VCaP (cell line): ENCODE data around the gene MYH14.
A peak's percentile ranks its signal among the peaks of the same experiment; 100 is the strongest.

Source experiments
- H3K27ac ChIP-seq: fragments of 450-650 bp; 2 replicates; pipeline ENCODE4 v1.5.1; 2017
- TF ChIP-seq, protein P1 (sequence below): fragments of 450-650 bp; conservative IDR thresholded peaks from 2 replicates; pipeline ENCODE4 v1.5.1; 2017; ENCODE audit warnings: mild to moderate bottlenecking, moderate library complexity

MYH14 gene

DNA sequence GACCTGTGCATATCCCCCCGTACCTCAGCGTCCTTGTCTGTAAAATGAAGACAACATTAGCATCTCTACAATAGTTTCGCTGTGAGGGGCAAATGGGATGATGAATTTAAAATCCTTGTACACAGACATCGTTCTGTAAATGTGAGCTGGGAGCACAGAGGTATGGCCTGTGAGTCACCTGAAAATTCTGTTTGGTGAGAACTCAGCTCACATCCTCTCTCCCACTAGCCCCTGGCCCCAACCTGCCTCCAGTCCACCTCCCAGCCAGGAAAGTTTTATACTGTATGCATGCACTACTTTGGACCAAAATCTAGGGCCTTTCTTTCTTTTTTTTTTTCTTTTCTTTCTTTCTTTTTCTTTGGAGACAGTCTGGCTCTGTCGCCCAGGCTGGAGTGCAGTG lies 31.7 kb upstream of the MYH14 start:
- TF ChIP-seq, protein P1, sequence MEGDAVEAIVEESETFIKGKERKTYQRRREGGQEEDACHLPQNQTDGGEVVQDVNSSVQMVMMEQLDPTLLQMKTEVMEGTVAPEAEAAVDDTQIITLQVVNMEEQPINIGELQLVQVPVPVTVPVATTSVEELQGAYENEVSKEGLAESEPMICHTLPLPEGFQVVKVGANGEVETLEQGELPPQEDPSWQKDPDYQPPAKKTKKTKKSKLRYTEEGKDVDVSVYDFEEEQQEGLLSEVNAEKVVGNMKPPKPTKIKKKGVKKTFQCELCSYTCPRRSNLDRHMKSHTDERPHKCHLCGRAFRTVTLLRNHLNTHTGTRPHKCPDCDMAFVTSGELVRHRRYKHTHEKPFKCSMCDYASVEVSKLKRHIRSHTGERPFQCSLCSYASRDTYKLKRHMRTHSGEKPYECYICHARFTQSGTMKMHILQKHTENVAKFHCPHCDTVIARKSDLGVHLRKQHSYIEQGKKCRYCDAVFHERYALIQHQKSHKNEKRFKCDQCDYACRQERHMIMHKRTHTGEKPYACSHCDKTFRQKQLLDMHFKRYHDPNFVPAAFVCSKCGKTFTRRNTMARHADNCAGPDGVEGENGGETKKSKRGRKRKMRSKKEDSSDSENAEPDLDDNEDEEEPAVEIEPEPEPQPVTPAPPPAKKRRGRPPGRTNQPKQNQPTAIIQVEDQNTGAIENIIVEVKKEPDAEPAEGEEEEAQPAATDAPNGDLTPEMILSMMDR: no peak
- H3K27ac ChIP-seq: no peak overlapping the region

DNA sequence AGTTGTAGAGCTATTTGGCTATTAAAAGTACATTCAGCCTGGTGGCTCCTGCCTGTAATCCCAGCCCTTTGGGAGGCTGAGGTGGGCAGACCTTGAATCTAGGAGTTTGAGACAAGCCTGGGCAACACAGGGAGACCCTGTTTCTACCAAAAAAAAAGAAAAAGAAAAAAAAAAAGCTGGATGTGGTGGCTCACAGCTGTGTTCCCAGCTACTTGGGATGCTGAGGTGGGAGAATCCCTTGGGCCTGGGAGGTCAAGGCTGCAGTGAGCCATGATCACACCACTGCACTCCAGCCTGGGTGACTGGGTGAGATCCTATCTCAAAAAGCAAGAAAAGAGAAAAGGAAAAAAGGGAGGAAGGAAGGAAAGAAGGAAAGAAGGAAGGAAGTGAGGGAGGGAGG lies 30.7 kb upstream of the MYH14 start:
- H3K27ac ChIP-seq: no peak overlapping the region
- TF ChIP-seq, protein P1: no peak

DNA sequence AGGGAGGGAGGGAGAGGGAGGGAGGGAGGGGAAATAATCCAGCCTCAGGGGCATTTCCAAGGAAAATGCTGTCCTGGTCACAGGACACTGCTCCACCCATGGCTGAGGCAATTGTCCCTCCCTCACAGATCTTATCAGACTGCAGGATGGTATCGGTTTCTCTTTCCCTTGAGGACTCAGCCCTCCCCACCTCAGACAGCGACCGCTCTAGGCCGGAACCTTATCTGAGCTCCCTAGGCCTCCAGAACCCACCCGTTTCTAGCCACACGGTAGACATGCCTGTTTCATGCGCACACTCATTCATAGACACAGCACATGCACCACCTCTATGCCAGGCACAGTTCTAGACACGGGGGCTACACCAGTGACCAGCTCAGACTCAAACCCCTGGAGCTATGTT lies 30.3 kb upstream of the MYH14 start:
- H3K27ac ChIP-seq: no peak overlapping the region
- TF ChIP-seq, protein P1: no peak

DNA sequence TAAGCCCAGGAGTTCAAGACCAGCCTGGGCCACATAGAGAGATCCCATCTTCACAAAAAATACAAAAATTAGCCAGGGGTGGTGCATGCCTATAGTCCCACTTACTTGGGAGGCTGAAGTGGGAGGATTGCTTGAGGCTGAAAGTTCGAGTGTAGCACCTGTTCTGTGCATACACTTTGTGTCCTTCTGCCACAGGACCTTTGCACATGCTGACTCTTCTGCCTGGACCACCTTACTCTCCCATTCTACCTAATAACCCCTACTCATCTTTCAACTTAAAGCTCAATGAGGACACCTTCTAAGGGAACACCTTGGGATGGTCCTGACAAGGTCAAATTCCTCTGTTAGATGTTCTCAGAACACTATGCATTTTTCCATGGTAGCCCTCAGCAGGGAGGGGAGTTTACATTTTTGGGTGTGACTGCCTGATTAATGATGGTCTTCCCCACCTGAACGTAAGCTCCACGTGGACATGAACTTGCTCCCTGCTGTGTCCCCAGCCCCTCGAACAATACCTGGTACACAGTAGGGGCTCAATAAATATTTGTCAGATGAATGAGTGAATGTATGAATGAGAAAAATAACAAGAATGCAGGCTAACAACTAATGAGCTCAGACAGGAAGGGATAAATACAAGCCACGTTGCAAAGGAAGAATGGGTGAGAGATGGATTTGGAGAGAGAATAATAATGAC lies 29.2 kb upstream of the MYH14 start:
- no peak overlapping the region for H3K27ac ChIP-seq
- TF ChIP-seq, protein P1: no peak

DNA sequence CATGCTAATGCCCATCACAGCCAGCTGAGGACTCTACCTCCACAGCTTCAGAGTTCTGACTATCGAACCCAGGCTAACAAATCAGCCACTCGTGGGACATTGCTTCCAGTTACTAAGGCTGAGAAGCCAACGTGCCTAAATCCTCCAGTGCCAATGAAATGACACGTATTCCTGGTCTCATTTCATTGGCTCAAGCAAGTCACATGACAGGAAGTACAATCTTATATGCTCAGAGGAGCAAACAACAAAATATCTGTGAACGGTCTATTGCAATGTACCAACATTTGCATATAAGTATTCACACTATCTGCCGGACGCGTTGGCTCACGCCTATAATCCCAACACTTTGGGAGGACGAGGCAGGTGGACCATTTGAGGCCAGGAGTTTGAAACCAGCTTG lies 27.5 kb upstream of the MYH14 start:
- no peak overlapping the region for H3K27ac ChIP-seq
- TF ChIP-seq, protein P1: no peak

DNA sequence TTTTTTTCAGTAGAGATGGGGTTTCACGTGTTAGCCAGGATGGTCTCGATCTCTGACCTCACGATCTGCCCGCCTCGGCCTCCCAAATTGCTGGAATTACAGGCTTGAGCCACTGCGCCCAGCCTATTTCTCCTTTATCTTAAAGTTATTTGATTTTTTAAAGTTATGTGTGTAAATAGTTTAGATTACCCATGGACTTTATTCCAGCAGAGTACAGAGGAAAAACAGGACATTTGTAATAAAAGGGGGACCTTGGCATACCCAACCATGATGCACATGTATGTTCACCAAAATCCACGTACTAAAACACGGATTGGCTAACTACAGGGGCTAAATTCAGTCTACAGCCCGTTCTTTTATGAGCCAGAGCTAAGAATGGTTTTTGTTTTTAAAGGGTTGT lies 26.6 kb upstream of the MYH14 start:
- no peak overlapping the region for H3K27ac ChIP-seq
- TF ChIP-seq, protein P1: no peak

DNA sequence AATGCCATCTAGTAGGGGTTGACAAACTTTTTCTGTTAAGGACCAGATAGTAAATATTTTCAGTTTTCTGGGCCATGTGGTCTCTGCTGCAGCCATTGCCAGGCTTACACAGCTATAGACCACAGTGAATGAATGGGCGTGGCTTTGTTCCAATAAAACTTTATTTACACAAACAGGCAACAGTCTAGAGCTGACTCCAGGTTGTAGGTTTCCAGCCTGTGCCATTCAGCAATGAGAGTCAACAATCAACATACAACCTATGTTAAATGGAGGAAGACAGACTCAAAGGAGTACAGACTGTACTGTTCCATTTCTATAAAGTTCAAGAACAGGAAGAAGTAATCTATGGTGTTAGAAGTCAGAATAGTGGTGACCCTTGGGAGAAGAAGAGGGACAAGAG lies 25.1 kb upstream of the MYH14 start:
- TF ChIP-seq, protein P1: no peak
- H3K27ac ChIP-seq: peak overlapping the region; percentile 38
